HG03025 (cell line): ENCODE data around the gene ZNF135.

ENCODE experiments used
- ATAC-seq: cut with Tn5 transposase; IDR thresholded peaks from one replicate; pipeline ENCODE4 v1.9.1; 2021; ENCODE audit warnings: mild to moderate bottlenecking, moderate library complexity; ENCODE audit not compliant: unreplicated experiment, low FRiP score

Gene ZNF135

GRCh38 chr19:58059003-58059670 lies at the start of gene ZNF135:
Gene ZNF135 (plus strand): TSS chr19:58059282. CDS start chr19:58060003, 721 bp downstream.
- ATAC-seq: no peak

- no peak for ATAC-seq
These were observed 49.8 kb upstream of the ZNF135 start for GRCh38 chr19:58009301-58009665.

- no peak for ATAC-seq
These were observed 49.3 kb upstream of the ZNF135 start for GRCh38 chr19:58009666-58010301.

GRCh38 chr19:58010507-58010906 lies 48.6 kb upstream of the ZNF135 start:
- no peak for ATAC-seq

- ATAC-seq: no peak
These were observed 44.9 kb upstream of the ZNF135 start for GRCh38 chr19:58014141-58014540.

- ATAC-seq: no peak
These were observed 39.0 kb upstream of the ZNF135 start for GRCh38 chr19:58020129-58020528.

- ATAC-seq: no peak
These were observed 37.4 kb upstream of the ZNF135 start for GRCh38 chr19:58021541-58022282.

- ATAC-seq: no peak
These were observed 36.8 kb upstream of the ZNF135 start for GRCh38 chr19:58022283-58022660.

GRCh38 chr19:58024661-58025060 lies 34.4 kb upstream of the ZNF135 start:
- ATAC-seq: no peak

- ATAC-seq: no peak
These were observed 25.2 kb upstream of the ZNF135 start, which contains the start of gene ZSCAN1 for GRCh38 chr19:58033741-58034476. Gene ZSCAN1 (plus strand): TSS chr19:58034025. CDS start chr19:58037837, 3,812 bp downstream.

- no peak for ATAC-seq
These were observed 24.6 kb upstream of the ZNF135 start for GRCh38 chr19:58034477-58034793.

- ATAC-seq: no peak
These were observed 23.2 kb upstream of the ZNF135 start for GRCh38 chr19:58035863-58036262.

GRCh38 chr19:58037927-58038687 lies 21.0 kb upstream of the ZNF135 start:
- no peak for ATAC-seq

GRCh38 chr19:58038688-58039204 lies 20.3 kb upstream of the ZNF135 start:
- ATAC-seq: no peak

- no peak for ATAC-seq
These were observed 18.1 kb upstream of the ZNF135 start for GRCh38 chr19:58040751-58041525.

GRCh38 chr19:58042495-58043340 lies 16.4 kb upstream of the ZNF135 start:
- ATAC-seq: no peak

GRCh38 chr19:58044391-58044790 lies 14.7 kb upstream of the ZNF135 start:
- no peak for ATAC-seq

- ATAC-seq: no peak
These were observed 14.2 kb upstream of the ZNF135 start for GRCh38 chr19:58044886-58045285.
